A673 (cell line): ENCODE measurements around the gene MTX2. TPM values are rescaled to one million over a fixed set of nuclear protein-coding genes. Genes with fewer than 3 reads are reported as not detected.

Source experiments
- BruUV-seq: library from RNA; stranded (reverse); fragments of 400-500 nt; replicated peaks from 2 replicates; lab custom pipeline; 2021; lab: Mats Ljungman, UMichigan
- CTCF ChIA-PET: fragments of 300-600 bp; sonication (Branson Sonifier 250); formaldehyde crosslinking; loops from one replicate; lab custom pipeline; 2022; ENCODE audit warnings: antibody characterized with exemption; lab: Charles Lee
- POLR2A ChIA-PET: fragments of 300-600 bp; sonication (Branson Sonifier 250); formaldehyde crosslinking; loops from one replicate; lab custom pipeline; 2022; ENCODE audit warnings: antibody characterized with exemption; ENCODE audit not compliant: low non-redundant PET; lab: Charles Lee
- DNase-seq: peaks from one replicate; pipeline ENCODE4 v3.0.0-alpha.2; 2015; ENCODE audit warnings: low spot score
- H3K27ac ChIP-seq: fragments of 200-600 bp; sonication (generic); 2 replicates; pipeline ENCODE4 v1.5.1; 2016; ENCODE audit warnings: mixed run types, low read depth, mild to moderate bottlenecking, mixed read lengths, antibody characterized with exemption, low read length; ENCODE audit not compliant: poor library complexity, severe bottlenecking
- H3K27me3 ChIP-seq: fragments of 200-600 bp; sonication (generic); replicated peaks from 2 replicates; pipeline ENCODE4 v1.6.1; 2017; ENCODE audit warnings: mixed run types, low read depth, mild to moderate bottlenecking, mixed read lengths, antibody characterized with exemption, low read length; ENCODE audit not compliant: insufficient read depth, poor library complexity
- H3K36me3 ChIP-seq: fragments of 200-600 bp; sonication (generic); 2 replicates; pipeline ENCODE4 v1.6.1; 2016; ENCODE audit warnings: mixed run types, mild to moderate bottlenecking, mixed read lengths, antibody characterized with exemption, low read length; ENCODE audit not compliant: insufficient read depth, poor library complexity, severe bottlenecking
- H3K4me1 ChIP-seq: fragments of 200-600 bp; sonication (generic); 2 replicates; pipeline ENCODE4 v1.6.1; 2017; ENCODE audit warnings: mixed run types, mild to moderate bottlenecking, mixed read lengths, antibody characterized with exemption, low read length; ENCODE audit not compliant: insufficient read depth, poor library complexity, severe bottlenecking
- H3K4me3 ChIP-seq: fragments of 200-600 bp; sonication (generic); 2 replicates; pipeline ENCODE4 v1.5.1; 2016; ENCODE audit warnings: low read depth, mixed run types, mild to moderate bottlenecking, mixed read lengths, low read length; ENCODE audit not compliant: poor library complexity, severe bottlenecking
- H3K9me3 ChIP-seq: fragments of 200-600 bp; sonication (generic); 2 replicates; pipeline ENCODE4 v1.6.1; 2016; ENCODE audit warnings: mixed run types, low read depth, mild to moderate bottlenecking, mixed read lengths, antibody characterized with exemption, low read length; ENCODE audit not compliant: poor library complexity, severe bottlenecking
- EZH2 ChIP-seq: fragments of 200-600 bp; sonication (generic); IDR thresholded peaks from 2 replicates; pipeline ENCODE4 v1.6.1; 2017; ENCODE audit warnings: borderline replicate concordance, low read depth, mild to moderate bottlenecking, mixed read lengths, antibody characterized with exemption, low read length; ENCODE audit not compliant: poor library complexity, severe bottlenecking
- intact Hi-C: fragments of 100-400 bp; cut with micrococcal nuclease; formaldehyde crosslinking; loops from one replicate; pipeline ENCODE4 v1.10.0; 2022; ENCODE audit not compliant: unreplicated experiment
- total RNA-seq: library from RNA; stranded (reverse); gene quantifications from 2 replicates; pipeline ENCODE4 v1.2.3, GENCODE V29; 2021
- TF ChIP-seq, protein P1 (sequence below): fragments of 300-800, 200-600 bp; sonication (generic); conservative IDR thresholded peaks from 2 replicates; pipeline ENCODE4 v1.5.1; 2017; ENCODE audit warnings: low read depth, mild to moderate bottlenecking, antibody characterized with exemption, low read length, moderate library complexity, mixed read lengths

The MTX2 gene
- total RNA-seq, 1 experiment from 2014 or later = 31.1 TPM

DNA sequence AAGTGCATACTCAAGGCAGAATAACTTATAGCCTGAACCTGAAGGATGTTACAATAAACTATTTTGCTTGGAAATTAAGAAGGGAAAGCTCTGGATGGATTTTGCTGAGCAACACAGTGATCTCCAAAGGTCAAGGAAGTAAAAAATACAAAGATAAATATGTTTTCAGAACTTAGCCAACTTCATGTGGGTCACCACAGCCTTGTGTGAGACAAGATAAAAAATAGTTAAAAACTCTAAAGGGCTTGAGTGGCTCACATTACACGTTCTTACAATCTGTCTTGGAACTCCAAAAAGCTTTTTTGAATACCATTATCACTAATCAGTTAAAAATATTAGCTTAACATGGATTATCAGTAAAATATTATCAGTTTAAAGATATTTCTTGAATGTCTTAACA lies 28.9 kb upstream of the MTX2 start:
- H3K27ac ChIP-seq = no peak overlapping the region
- TF ChIP-seq, protein P1, sequence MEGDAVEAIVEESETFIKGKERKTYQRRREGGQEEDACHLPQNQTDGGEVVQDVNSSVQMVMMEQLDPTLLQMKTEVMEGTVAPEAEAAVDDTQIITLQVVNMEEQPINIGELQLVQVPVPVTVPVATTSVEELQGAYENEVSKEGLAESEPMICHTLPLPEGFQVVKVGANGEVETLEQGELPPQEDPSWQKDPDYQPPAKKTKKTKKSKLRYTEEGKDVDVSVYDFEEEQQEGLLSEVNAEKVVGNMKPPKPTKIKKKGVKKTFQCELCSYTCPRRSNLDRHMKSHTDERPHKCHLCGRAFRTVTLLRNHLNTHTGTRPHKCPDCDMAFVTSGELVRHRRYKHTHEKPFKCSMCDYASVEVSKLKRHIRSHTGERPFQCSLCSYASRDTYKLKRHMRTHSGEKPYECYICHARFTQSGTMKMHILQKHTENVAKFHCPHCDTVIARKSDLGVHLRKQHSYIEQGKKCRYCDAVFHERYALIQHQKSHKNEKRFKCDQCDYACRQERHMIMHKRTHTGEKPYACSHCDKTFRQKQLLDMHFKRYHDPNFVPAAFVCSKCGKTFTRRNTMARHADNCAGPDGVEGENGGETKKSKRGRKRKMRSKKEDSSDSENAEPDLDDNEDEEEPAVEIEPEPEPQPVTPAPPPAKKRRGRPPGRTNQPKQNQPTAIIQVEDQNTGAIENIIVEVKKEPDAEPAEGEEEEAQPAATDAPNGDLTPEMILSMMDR = no peak
- TF ChIP-seq EZH2 = no peak
- H3K9me3 ChIP-seq = no peaks in the 10 kb centered on the region
- H3K27me3 ChIP-seq = no peaks in the 10 kb centered on the region
- ChIA-PET CTCF (interaction anchor here (0.6 kb wide), 1 partner anchor 100 kb away, joined by 12 read pairs; no protein-coding TSS in a partner anchor), POLR2A (no interaction called here)
- BruUV-seq = no TSS peak
- no peaks in the 10 kb centered on the region for H3K4me1 ChIP-seq
- intact Hi-C loops = no loop called here
- DNase-seq = no peak
- H3K36me3 ChIP-seq = no peaks in the 10 kb centered on the region
- no peak overlapping the region for H3K4me3 ChIP-seq

DNA sequence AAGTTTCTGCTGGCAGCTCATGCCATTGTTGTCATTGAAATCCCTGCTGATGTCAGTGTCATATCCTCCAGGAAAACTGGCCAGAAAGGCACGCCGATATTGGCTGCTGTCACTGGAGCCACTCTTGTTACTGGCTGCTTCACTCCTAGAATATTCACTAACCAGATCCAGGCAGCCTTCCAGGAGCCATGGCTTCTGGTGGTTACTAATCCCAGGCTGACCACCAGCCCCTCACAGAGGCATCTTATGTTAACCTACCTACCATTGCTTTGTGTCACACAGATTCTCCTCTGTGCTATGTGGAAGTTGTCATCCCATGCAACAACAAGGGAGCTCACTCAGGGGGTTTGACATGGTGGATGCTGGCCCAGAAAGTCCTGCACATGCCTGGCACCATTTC lies 27.0 kb upstream of the MTX2 start:
- BruUV-seq = no TSS peak
- ChIA-PET CTCF (no interaction called here), POLR2A (no interaction called here)
- Histone ChIP-seq H3K36me3 (no peaks in the 10 kb centered on the region), H3K4me3 (no peak overlapping the region), H3K4me1 (no peaks in the 10 kb centered on the region), H3K27ac (no peak overlapping the region), H3K9me3 (no peaks in the 10 kb centered on the region), H3K27me3 (no peaks in the 10 kb centered on the region)
- TF ChIP-seq EZH2 = no peak
- TF ChIP-seq, protein P1 = no peak
- no peak for DNase-seq
- intact Hi-C loops = no loop called here

DNA sequence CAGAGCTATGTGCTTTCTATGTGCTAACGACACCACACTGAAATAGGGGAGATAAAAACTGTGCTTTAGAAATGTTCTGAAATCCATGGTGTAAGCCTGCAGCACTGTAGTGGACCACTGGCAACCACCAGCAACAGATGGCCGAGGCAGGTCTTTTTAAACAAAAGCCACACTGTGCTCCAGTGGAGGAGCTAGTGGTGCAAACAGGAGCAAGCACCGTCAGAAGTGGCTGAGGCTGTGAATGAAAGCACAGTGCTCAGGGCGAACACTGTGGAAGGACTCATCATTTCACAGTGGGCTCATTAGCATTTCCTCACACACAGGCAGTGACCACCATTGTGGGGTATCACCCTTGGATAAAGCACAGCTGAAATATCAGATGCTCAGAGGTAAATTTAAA lies 22.9 kb upstream of the MTX2 start:
- CTCF ChIA-PET = interaction anchor here (0.6 kb wide), 1 partner anchor 408 kb away, joined by 3 read pairs; no protein-coding TSS in a partner anchor
- H3K4me1 ChIP-seq = no peaks in the 10 kb centered on the region
- H3K27ac ChIP-seq = no peak overlapping the region
- intact Hi-C loops = no loop called here
- TF ChIP-seq, protein P1 = no peak
- TF ChIP-seq EZH2 = no peak
- no peaks in the 10 kb centered on the region for H3K9me3 ChIP-seq
- no peaks in the 10 kb centered on the region for H3K27me3 ChIP-seq
- no peak overlapping the region for H3K4me3 ChIP-seq
- H3K36me3 ChIP-seq = no peaks in the 10 kb centered on the region
- no peak for DNase-seq
- POLR2A ChIA-PET = no interaction called here
- BruUV-seq = no TSS peak
